Lung (tissue), 12 donors: ENCODE data around the gene TRMT112. TPM values are rescaled to one million over a fixed set of nuclear protein-coding genes. Genes with fewer than 3 reads are reported as not detected.

Source experiments
- ATAC-seq: fragments of 200-7000 bp; cut with Tn5 transposase; one replicate; pipeline ENCODE4 v1.9.1; 2020; ENCODE audit warnings: moderate number of reproducible peaks; ENCODE audit not compliant: insufficient read depth, low FRiP score
- DNase-seq, 3 donors: peaks; one replicate each; pipeline ENCODE4 v3.0.0-alpha.2; 2013 to 2017
- H3K27ac ChIP-seq, 2 donors: one replicate each; pipeline ENCODE4 v1.5.1; 2013; ENCODE audit warnings: mild to moderate bottlenecking in 2 of 2, moderate library complexity in 2 of 2, control low read depth in 1 of 2, inconsistent platforms in 1 of 2, low read depth in 1 of 2, low read length in 1 of 2
- H3K27me3 ChIP-seq, 3 donors: one replicate each; pipeline ENCODE4 v1.5.1; 2013; ENCODE audit warnings: low read length in 2 of 3; ENCODE audit not compliant: control insufficient read depth in 3 of 3, insufficient read depth in 3 of 3
- H3K36me3 ChIP-seq, 4 donors: one replicate each; pipeline ENCODE4 v1.5.1; 2013; ENCODE audit warnings: low read length in 4 of 4, mild to moderate bottlenecking in 1 of 4, moderate library complexity in 1 of 4; ENCODE audit not compliant: control insufficient read depth in 4 of 4, insufficient read depth in 4 of 4
- H3K4me1 ChIP-seq, 5 donors: one replicate each; pipeline ENCODE4 v1.5.1; 2013; ENCODE audit warnings: low read length in 5 of 5, mild to moderate bottlenecking in 2 of 5, moderate library complexity in 1 of 5; ENCODE audit not compliant: control insufficient read depth in 5 of 5, insufficient read depth in 5 of 5
- H3K4me3 ChIP-seq: one replicate; pipeline ENCODE4 v1.5.1; 2013; ENCODE audit warnings: mild to moderate bottlenecking, control low read depth, moderate library complexity
- H3K9ac ChIP-seq, 2 donors: one replicate each; pipeline ENCODE4 v1.5.1; 2013; ENCODE audit warnings: low read length in 2 of 2, control low read depth in 1 of 2; ENCODE audit not compliant: insufficient read depth in 1 of 2
- H3K9me3 ChIP-seq, 4 donors: one replicate each; pipeline ENCODE4 v1.5.1; 2013; ENCODE audit warnings: low read length in 3 of 4, mild to moderate bottlenecking in 1 of 4, moderate library complexity in 1 of 4; ENCODE audit not compliant: control insufficient read depth in 4 of 4, insufficient read depth in 3 of 4
- CTCF ChIP-seq: IDR thresholded peaks from 2 replicates; pipeline ENCODE4 v1.5.1; 2012; ENCODE audit warnings: mild to moderate bottlenecking; ENCODE audit errors: control extremely low read depth, extremely low read depth
- WGBS, 2 donors: extraction: QIAGEN DNeasy Blood & Tissue Kit; methylation state at CpG; one replicate each; pipeline ENCODE4 v1.1.7; 2013; 5-methylcytosine and 5-hydroxymethylcytosine counted together
- polyA plus RNA-seq, 2 donors: library from polyadenylated mRNA; stranded (reverse); fragments of 200-250 nt; gene quantifications; one replicate each; pipeline ENCODE4 v1.2.1, GENCODE V29; 2013
- total RNA-seq, 2 donors: library from RNA; depleted of rRNA in 1 of 2; stranded (reverse); fragments of >200 nt in 1 of 2; gene quantifications; one replicate each; pipeline ENCODE4 v1.2.1, GENCODE V29; 2014 to 2021
- donor health status: control.
- donor health status: control.
- donor health status: Bipolar disorder and iron deficiency.
- donor health status: healthy.
- donor health status: DM: yes; HTN: yes; CAD: no.

The TRMT112 gene
- total and polyA plus RNA-seq, 4 donors = 154 to 484 (median 205) TPM

- Histone ChIP-seq H3K27me3 (peaks cover 0 to 3% (median 2%) of the 10 kb centered on the region in 3 donors), H3K9me3 (no peaks in the 10 kb centered on the region), H3K4me1 (peaks cover 0 to 20% (median 0%) of the 10 kb centered on the region in 5 donors), H3K36me3 (peaks cover 0 to 7% (median 3%) of the 10 kb centered on the region in 4 donors), H3K4me3 (peak within 1 kb of the TSS; percentile 48), H3K9ac (peak within 1 kb of the TSS; percentile 55 to 65), H3K27ac (peak within 1 kb of the TSS; percentile 88 to 98)
- peak; percentile 88 to 91 (median 88) for DNase-seq
- TF ChIP-seq CTCF = no peak
- peak; percentile 83 for ATAC-seq
- 0% methylated on average over 84 to 102 of the region's 102 CpGs for WGBS, 2 donors
These were observed 32.1 kb downstream of the TRMT112 start, which contains the start of gene GPR137 for GRCh38 chr11:64284962-64285884. TSS of gene GPR137 (plus strand) at chr11:64285848. CDS start at chr11:64286525, 677 bp downstream.

GRCh38 chr11:64284048-64284961, 33.1 kb downstream of the TRMT112 start, which contains the start of gene BAD:
TSS of gene BAD (minus strand) at chr11:64284665. CDS start at chr11:64284368, 297 bp downstream.
- TF ChIP-seq CTCF = no peak
- Histone ChIP-seq H3K27me3 (no peaks in the 10 kb centered on the region), H3K27ac (peak within 1 kb of the TSS; percentile 94 to 98), H3K9ac (peak within 1 kb of the TSS; percentile 65 to 74), H3K4me1 (peaks cover 0 to 20% (median 0%) of the 10 kb centered on the region in 5 donors), H3K4me3 (peak within 1 kb of the TSS; percentile 75), H3K9me3 (no peaks in the 10 kb centered on the region), H3K36me3 (peaks cover 0 to 7% (median 3%) of the 10 kb centered on the region in 4 donors)
- 3 to 4% methylated on average over 37 to 44 of the region's 44 CpGs for WGBS, 2 donors
- peak; percentile 93 for ATAC-seq
- DNase-seq = peak; percentile 96

GRCh38 chr11:64283092-64283491, 34.3 kb downstream of the TRMT112 start:
- H3K27ac ChIP-seq = no peak overlapping the region
- H3K4me1 ChIP-seq = peaks cover 0 to 20% (median 0%) of the 10 kb centered on the region in 5 donors

More at GRCh38 chr11:64283092-64283491, 34.3 kb downstream of the TRMT112 start:
- H3K4me3 ChIP-seq = no peak overlapping the region
- 94 to 95% methylated on average over 3 of the region's 3 CpGs for WGBS, 2 donors
- no peak for TF ChIP-seq CTCF
- ATAC-seq (no peak), DNase-seq (no peak)
- no peaks in the 10 kb centered on the region for H3K27me3 ChIP-seq
- no peak overlapping the region for H3K9ac ChIP-seq
- H3K36me3 ChIP-seq = peaks cover 0 to 13% (median 3%) of the 10 kb centered on the region in 4 donors
- no peaks in the 10 kb centered on the region for H3K9me3 ChIP-seq
